ENCODE measurements around the gene ZNF473.
A peak's percentile ranks its signal among the peaks of the same experiment; 100 is the strongest.

Gene ZNF473

GRCh38 chr19:50025794-50026549 is at the start of gene ZNF473:
Gene ZNF473 (plus strand): TSS chr19:50026005. CDS start chr19:50031083, 5,078 bp downstream.
- DNase-seq (ENCODE audit: low read depth, low spot score), result peak; percentile 98
- peak within 1 kb of the TSS; percentile 99 for H3K4me3 ChIP-seq (ENCODE audit: low read depth, low read length)
- in situ Hi-C loops (cut with HindIII; ENCODE audit: low sequenced_read_pairs), result no loop called here
- no peak for TF ChIP-seq CTCF (IDR thresholded peaks at IDR 0.05; ENCODE audit: low read depth, low read length)

- no peak overlapping the region for H3K4me3 ChIP-seq (ENCODE audit: low read depth, low read length)
- no peak for DNase-seq (ENCODE audit: low read depth, low spot score)
- in situ Hi-C loops (cut with HindIII; ENCODE audit: low sequenced_read_pairs), result no loop called here
- TF ChIP-seq CTCF (IDR thresholded peaks at IDR 0.05; ENCODE audit: low read depth, low read length), result no peak
Measured at GRCh38 chr19:49976496-49976895, 49.3 kb upstream of the ZNF473 start.

GRCh38 chr19:49977076-49977475 is 48.7 kb upstream of the ZNF473 start:
- in situ Hi-C loops (cut with HindIII; ENCODE audit: low sequenced_read_pairs), result no loop called here
- no peak for TF ChIP-seq CTCF (IDR thresholded peaks at IDR 0.05; ENCODE audit: low read depth, low read length)
- no peak for DNase-seq (ENCODE audit: low read depth, low spot score)
- H3K4me3 ChIP-seq (ENCODE audit: low read depth, low read length), result no peak overlapping the region

- DNase-seq (ENCODE audit: low read depth, low spot score), result no peak
- H3K4me3 ChIP-seq (ENCODE audit: low read depth, low read length), result no peak overlapping the region
- no peak for TF ChIP-seq CTCF (IDR thresholded peaks at IDR 0.05; ENCODE audit: low read depth, low read length)
- in situ Hi-C loops (cut with HindIII; ENCODE audit: low sequenced_read_pairs), result no loop called here
Measured at GRCh38 chr19:49977881-49978280, 47.9 kb upstream of the ZNF473 start.

- in situ Hi-C loops (cut with HindIII; ENCODE audit: low sequenced_read_pairs), result no loop called here
- no peak for TF ChIP-seq CTCF (IDR thresholded peaks at IDR 0.05; ENCODE audit: low read depth, low read length)
- no peak for DNase-seq (ENCODE audit: low read depth, low spot score)
Measured at GRCh38 chr19:49978324-49978723, 47.5 kb upstream of the ZNF473 start.

GRCh38 chr19:49981603-49982593 is 43.9 kb upstream of the ZNF473 start:
- in situ Hi-C loops (cut with HindIII; ENCODE audit: low sequenced_read_pairs), result no loop called here
- no peak overlapping the region for H3K4me3 ChIP-seq (ENCODE audit: low read depth, low read length)
- DNase-seq (ENCODE audit: low read depth, low spot score), result no peak
- no peak for TF ChIP-seq CTCF (IDR thresholded peaks at IDR 0.05; ENCODE audit: low read depth, low read length)

More at GRCh38 chr19:49978324-49978723, 47.5 kb upstream of the ZNF473 start:
- no peak overlapping the region for H3K4me3 ChIP-seq (ENCODE audit: low read depth, low read length)

Data from astrocyte of the spinal cord (primary cell).